Endodermal cell (in vitro differentiated cells): Measurements from ENCODE around the gene RAVER2. TPM values are rescaled to one million over a fixed set of nuclear protein-coding genes. Genes with fewer than 3 reads are reported as not detected.

Experiments
- DNase-seq: peaks from one replicate; pipeline ENCODE4 v3.0.0-alpha.2; 2017
- H3K27ac ChIP-seq: 2 replicates; pipeline ENCODE4 v1.5.1; 2013; ENCODE audit warnings: mild to moderate bottlenecking, low read depth, low read length, moderate library complexity
- H3K27me3 ChIP-seq: 2 replicates; pipeline ENCODE4 v1.6.1; 2013; ENCODE audit warnings: mild to moderate bottlenecking, low read length, moderate library complexity; ENCODE audit not compliant: insufficient read depth, control insufficient read depth, poor library complexity, severe bottlenecking
- H3K36me3 ChIP-seq: 2 replicates; pipeline ENCODE4 v1.7.0; 2013; ENCODE audit warnings: mild to moderate bottlenecking, low read length, moderate library complexity; ENCODE audit not compliant: control insufficient read depth, insufficient read depth
- H3K4me1 ChIP-seq: one replicate; pipeline ENCODE4 v1.7.0; 2013; ENCODE audit warnings: low read length; ENCODE audit not compliant: control insufficient read depth, insufficient read depth
- H3K4me3 ChIP-seq: 2 replicates; pipeline ENCODE4 v1.5.1; 2013; ENCODE audit warnings: mild to moderate bottlenecking, low read length, moderate library complexity
- H3K9ac ChIP-seq: 2 replicates; pipeline ENCODE4 v1.6.1; 2013; ENCODE audit warnings: mild to moderate bottlenecking, low read length, moderate library complexity; ENCODE audit not compliant: poor library complexity, severe bottlenecking; ENCODE audit errors: extremely low read depth
- H3K9me3 ChIP-seq: 2 replicates; pipeline ENCODE4 v1.6.1; 2013; ENCODE audit warnings: mild to moderate bottlenecking, low read length, moderate library complexity; ENCODE audit not compliant: control insufficient read depth
- H3K27ac Mint-ChIP-seq: 2 replicates; pipeline ENCODE4 v1.8.0; 2020; ENCODE audit warnings: mixed read lengths
- H3K27me3 Mint-ChIP-seq: 2 replicates; pipeline ENCODE4 v1.8.0; 2021; ENCODE audit warnings: mild to moderate bottlenecking, mixed read lengths; ENCODE audit not compliant: insufficient read depth
- H3K36me3 Mint-ChIP-seq: 2 replicates; pipeline ENCODE4 v1.8.0; 2020; ENCODE audit warnings: low read depth, mixed read lengths
- H3K4me1 Mint-ChIP-seq: 2 replicates; pipeline ENCODE4 v1.8.0; 2020; ENCODE audit warnings: mixed read lengths
- H3K4me3 Mint-ChIP-seq: 2 replicates; pipeline ENCODE4 v1.8.0; 2020; ENCODE audit warnings: mild to moderate bottlenecking, moderate library complexity, mixed read lengths
- H3K9me3 Mint-ChIP-seq: 2 replicates; pipeline ENCODE4 v1.8.0; 2020; ENCODE audit warnings: mild to moderate bottlenecking, mixed read lengths
- CTCF ChIP-seq: fragments of 200-600 bp; sonication (generic); conservative IDR thresholded peaks from 2 replicates; pipeline ENCODE4 v1.5.0; 2021; ENCODE audit warnings: antibody characterized with exemption, mild to moderate bottlenecking
- whole genome bisulfite sequencing, 2 experiments: methylation state at CpG; one replicate each; pipeline versions ENCODE4 v1.1.5 to v1.1.7; 2013; ENCODE audit warnings: missing lambda C conversion rate in 2 of 2, mixed read lengths in 1 of 2; ENCODE audit not compliant: insufficient coverage in 1 of 2, insufficient read length in 1 of 2; 5-methylcytosine and 5-hydroxymethylcytosine counted together
- total RNA-seq, 2 donors: library from RNA; stranded (reverse); fragmentation: NEBNext Ultra II Directional in 1 of 2; extraction: Animal tissue kit (Norgen Biotek cat#: 25700) in 1 of 2; gene quantifications; 2 replicates in 1 of 2; 3 replicates in 1 of 2; pipeline ENCODE4 v1.2.1, GENCODE V29; 2021

Gene RAVER2
- total RNA-seq, 2 donors from 2014 or later: 20.3 to 21.8 TPM

DNA sequence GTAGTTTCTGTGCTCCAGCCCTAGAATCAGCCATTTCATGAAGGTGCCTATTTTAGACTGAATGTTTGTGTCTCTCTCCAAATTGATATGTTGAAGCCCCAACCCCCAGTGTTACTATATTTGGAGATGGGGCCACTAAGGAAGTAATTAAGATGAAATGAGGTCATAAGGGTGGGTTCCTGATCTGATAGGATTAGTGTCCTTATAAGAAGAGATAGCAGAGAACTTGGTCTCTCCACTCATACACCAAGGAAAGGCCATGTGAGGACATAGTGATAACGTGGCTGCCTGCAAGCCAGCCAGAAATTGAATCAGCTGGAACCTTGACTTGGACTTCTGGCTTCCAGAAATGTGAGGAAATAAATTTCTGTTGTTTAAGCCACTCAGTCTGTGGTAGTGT is 12.3 kb downstream of the RAVER2 start:
- no peaks in the 10 kb centered on the region for H3K27me3 Mint-ChIP-seq
- peaks cover 6% of the 10 kb centered on the region for H3K9me3 Mint-ChIP-seq
- WGBS, 2 experiments: 86% methylated on average over 1 of the region's 1 CpG; no CpG with 5 or more reads in 1 of the 2 experiments

GRCh38 chr1:64758233-64758632 is 13.4 kb downstream of the RAVER2 start:
- DNase-seq: no peak
- H3K4me1 Mint-ChIP-seq: peaks cover 15% of the 10 kb centered on the region

More for the DNA sequence above, 12.3 kb downstream of the RAVER2 start:
- Histone ChIP-seq H3K27ac (no peak overlapping the region), H3K27me3 (no peaks in the 10 kb centered on the region), H3K9ac (no peak overlapping the region), H3K4me1 (no peaks in the 10 kb centered on the region), H3K4me3 (no peak overlapping the region), H3K9me3 (peaks cover 6% of the 10 kb centered on the region), H3K36me3 (no peaks in the 10 kb centered on the region)
- Mint-ChIP-seq H3K4me3 (no peak overlapping the region), H3K4me1 (peaks cover 15% of the 10 kb centered on the region), H3K27ac (no peak overlapping the region), H3K36me3 (peaks cover 4% of the 10 kb centered on the region)
- no peak for TF ChIP-seq CTCF
- DNase-seq: no peak

GRCh38 chr1:64759968-64760367 is 15.1 kb downstream of the RAVER2 start:
- no peak overlapping the region for H3K27ac Mint-ChIP-seq
- no peak for DNase-seq
- H3K9me3 ChIP-seq: peaks cover 6% of the 10 kb centered on the region
- peaks cover 4% of the 10 kb centered on the region for H3K36me3 Mint-ChIP-seq
- no peak overlapping the region for H3K4me3 Mint-ChIP-seq
- H3K27me3 ChIP-seq: no peaks in the 10 kb centered on the region
- no peaks in the 10 kb centered on the region for H3K27me3 Mint-ChIP-seq
- no peak overlapping the region for H3K27ac ChIP-seq
- H3K36me3 ChIP-seq: no peaks in the 10 kb centered on the region
- H3K9me3 Mint-ChIP-seq: peaks cover 6% of the 10 kb centered on the region
- no peaks in the 10 kb centered on the region for H3K4me1 ChIP-seq
- peaks cover 8% of the 10 kb centered on the region for H3K4me1 Mint-ChIP-seq
- WGBS, 2 experiments: 94% methylated on average over 1 of the region's 1 CpG; no CpG with 5 or more reads in 1 of the 2 experiments
- H3K9ac ChIP-seq: no peak overlapping the region
- H3K4me3 ChIP-seq: no peak overlapping the region
- TF ChIP-seq CTCF: no peak

More at GRCh38 chr1:64758233-64758632, 13.4 kb downstream of the RAVER2 start:
- peaks cover 6% of the 10 kb centered on the region for H3K9me3 ChIP-seq
- H3K36me3 Mint-ChIP-seq: peaks cover 4% of the 10 kb centered on the region
- no peak overlapping the region for H3K27ac Mint-ChIP-seq
- H3K9me3 Mint-ChIP-seq: peaks cover 6% of the 10 kb centered on the region
- H3K36me3 ChIP-seq: no peaks in the 10 kb centered on the region
- H3K27ac ChIP-seq: no peak overlapping the region
- no peaks in the 10 kb centered on the region for H3K27me3 ChIP-seq
- WGBS, 2 experiments: 93 to 99% methylated on average over 3 of the region's 3 CpGs
- no peak overlapping the region for H3K4me3 Mint-ChIP-seq
- H3K4me1 ChIP-seq: no peaks in the 10 kb centered on the region
- TF ChIP-seq CTCF: no peak
- H3K4me3 ChIP-seq: no peak overlapping the region
- H3K9ac ChIP-seq: no peak overlapping the region
- H3K27me3 Mint-ChIP-seq: no peaks in the 10 kb centered on the region
